Measurements from ENCODE around the gene PLXNC1.

Gene PLXNC1

GRCh38 chr12:94182986-94183707 is 34.8 kb downstream of the PLXNC1 start:
- Histone ChIP-seq H3K9me2 (replicated peaks; ENCODE audit: insufficient read depth, low read length) (no peaks in the 10 kb centered on the region), H3K9ac (ENCODE audit: low read length) (no peak overlapping the region), H3F3A (ENCODE audit: insufficient read depth, low read length) (peaks cover 9% of the 10 kb centered on the region; the same call in 1 of the 2 replicates), H3K9me3 (replicated peaks; ENCODE audit: insufficient read depth, low read length) (no peaks in the 10 kb centered on the region), H3K27ac (ENCODE audit: low read length) (no peak overlapping the region), H2AFZ (ENCODE audit: low read length) (no peak overlapping the region), H3K4me1 (ENCODE audit: low read length) (peaks cover 29% of the 10 kb centered on the region), H3K4me2 (ENCODE audit: low read depth, low read length) (no peak overlapping the region), H3K79me2 (ENCODE audit: low read length) (peaks cover 78% of the 10 kb centered on the region), H3K36me3 (replicated peaks; ENCODE audit: insufficient read depth, low read length) (peaks cover 21% of the 10 kb centered on the region), H3K27me3 (replicated peaks; ENCODE audit: insufficient read depth, low read length) (no peaks in the 10 kb centered on the region), H4K20me1 (ENCODE audit: insufficient read depth, low read length) (no peaks in the 10 kb centered on the region), H3K4me3 (ENCODE audit: low read length) (no peak overlapping the region)
- TF ChIP-seq EZH2 (optimal IDR thresholded peaks at IDR 0.05; ENCODE audit: low read depth, low read length) (no peak), EZH2phosphoT487 (IDR thresholded peaks at IDR 0.05; ENCODE audit: low read length) (no peak), CTCF (IDR thresholded peaks at IDR 0.05; ENCODE audit: low read length) (no peak)
- no peak for DNase-seq

GRCh38 chr12:94183708-94184379 is 35.5 kb downstream of the PLXNC1 start:
- Histone ChIP-seq H3F3A (ENCODE audit: insufficient read depth, low read length) (peaks cover 13% of the 10 kb centered on the region), H4K20me1 (ENCODE audit: insufficient read depth, low read length) (no peaks in the 10 kb centered on the region), H2AFZ (ENCODE audit: low read length) (no peak overlapping the region), H3K79me2 (ENCODE audit: low read length) (peaks cover 78% of the 10 kb centered on the region), H3K4me3 (ENCODE audit: low read length) (no peak overlapping the region), H3K9ac (ENCODE audit: low read length) (no peak overlapping the region), H3K4me1 (ENCODE audit: low read length) (peaks cover 33% of the 10 kb centered on the region), H3K27ac (ENCODE audit: low read length) (no peak overlapping the region), H3K4me2 (ENCODE audit: low read depth, low read length) (no peak overlapping the region), H3K9me3 (replicated peaks; ENCODE audit: insufficient read depth, low read length) (no peaks in the 10 kb centered on the region), H3K9me2 (replicated peaks; ENCODE audit: insufficient read depth, low read length) (no peaks in the 10 kb centered on the region), H3K27me3 (replicated peaks; ENCODE audit: insufficient read depth, low read length) (no peaks in the 10 kb centered on the region), H3K36me3 (replicated peaks; ENCODE audit: insufficient read depth, low read length) (peaks cover 17% of the 10 kb centered on the region)
- no peak for DNase-seq
- no peak for TF ChIP-seq CTCF (IDR thresholded peaks at IDR 0.05; ENCODE audit: low read length)
- TF ChIP-seq EZH2 (optimal IDR thresholded peaks at IDR 0.05; ENCODE audit: low read depth, low read length): no peak

- no peaks in the 10 kb centered on the region for H3K9me3 ChIP-seq (replicated peaks; ENCODE audit: insufficient read depth, low read length)
- peaks cover 78% of the 10 kb centered on the region for H3K79me2 ChIP-seq (ENCODE audit: low read length)
- H3K9me2 ChIP-seq (replicated peaks; ENCODE audit: insufficient read depth, low read length): no peaks in the 10 kb centered on the region
- DNase-seq: no peak
- no peak overlapping the region; the same call in 1 of the 2 replicates for H3K27ac ChIP-seq (ENCODE audit: low read length)
- H3K9ac ChIP-seq (ENCODE audit: low read length): no peak overlapping the region
- H3K4me2 ChIP-seq (ENCODE audit: low read depth, low read length): no peak overlapping the region
- peaks cover 45% of the 10 kb centered on the region for H3K4me1 ChIP-seq (ENCODE audit: low read length)
- no peak overlapping the region for H3K4me3 ChIP-seq (ENCODE audit: low read length)
- no peaks in the 10 kb centered on the region for H4K20me1 ChIP-seq (ENCODE audit: insufficient read depth, low read length)
- H3K36me3 ChIP-seq (replicated peaks; ENCODE audit: insufficient read depth, low read length): peaks cover 17% of the 10 kb centered on the region
- H2AFZ ChIP-seq (ENCODE audit: low read length): no peak overlapping the region
- peaks cover 26% of the 10 kb centered on the region for H3F3A ChIP-seq (ENCODE audit: insufficient read depth, low read length)
- TF ChIP-seq CTCF (IDR thresholded peaks at IDR 0.05; ENCODE audit: low read length) (no peak), EZH2phosphoT487 (IDR thresholded peaks at IDR 0.05; ENCODE audit: low read length) (no peak), EZH2 (optimal IDR thresholded peaks at IDR 0.05; ENCODE audit: low read depth, low read length) (no peak)
- no peaks in the 10 kb centered on the region for H3K27me3 ChIP-seq (replicated peaks; ENCODE audit: insufficient read depth, low read length)
Measured at GRCh38 chr12:94184995-94185719, 36.8 kb downstream of the PLXNC1 start.

All from MM.1S (cell line).